ENCODE data around the gene LTO1.
"Not testable (repeated sequence)": the region's sequence is repeated elsewhere in the genome, so short reads cannot be mapped to it uniquely, and the experiment has no call there.

Gene LTO1

DNA sequence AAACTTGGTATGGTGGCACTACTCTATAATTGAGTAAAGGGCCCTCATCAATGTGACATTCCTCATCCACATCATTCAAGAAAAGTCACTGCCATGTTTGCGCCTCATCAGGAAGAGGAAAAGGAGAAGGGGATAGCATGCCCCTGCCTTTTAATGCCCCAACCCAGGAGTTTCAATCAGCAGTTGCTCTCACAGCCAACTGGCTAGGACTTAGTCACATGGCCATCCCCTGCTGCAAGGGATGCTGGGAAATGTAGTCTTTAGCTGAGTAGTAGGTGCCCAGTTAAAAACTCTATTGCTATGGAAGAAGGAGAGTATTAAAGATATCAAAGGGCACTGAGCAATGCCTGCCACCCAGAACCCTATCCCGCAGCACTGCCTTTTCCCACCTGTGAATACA is 45.1 kb downstream of the LTO1 start:
- no peak for DNase-seq

GRCh38 chr11:69627551-69627950 is 47.6 kb downstream of the LTO1 start:
- no peak for DNase-seq

DNA sequence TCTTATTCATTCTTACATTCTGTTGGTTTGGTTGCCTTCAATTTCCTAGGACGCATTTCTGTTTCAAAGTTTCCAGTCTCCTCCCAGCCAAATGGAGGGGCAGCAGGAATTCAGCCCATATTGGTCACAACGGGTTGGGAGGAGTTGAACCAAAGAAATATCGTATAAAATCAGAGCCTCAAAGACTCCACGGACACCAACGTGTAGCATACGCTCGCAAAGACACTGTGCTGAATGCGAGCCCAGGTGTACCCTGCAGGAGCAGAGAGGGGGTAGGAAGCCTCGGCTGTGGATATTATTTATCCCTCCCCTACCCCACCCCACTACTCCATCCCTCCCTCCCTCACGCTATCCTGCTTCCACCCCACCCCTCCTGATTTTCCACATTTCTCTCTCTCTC is 49.7 kb downstream of the LTO1 start:
- no peak for DNase-seq

DNA sequence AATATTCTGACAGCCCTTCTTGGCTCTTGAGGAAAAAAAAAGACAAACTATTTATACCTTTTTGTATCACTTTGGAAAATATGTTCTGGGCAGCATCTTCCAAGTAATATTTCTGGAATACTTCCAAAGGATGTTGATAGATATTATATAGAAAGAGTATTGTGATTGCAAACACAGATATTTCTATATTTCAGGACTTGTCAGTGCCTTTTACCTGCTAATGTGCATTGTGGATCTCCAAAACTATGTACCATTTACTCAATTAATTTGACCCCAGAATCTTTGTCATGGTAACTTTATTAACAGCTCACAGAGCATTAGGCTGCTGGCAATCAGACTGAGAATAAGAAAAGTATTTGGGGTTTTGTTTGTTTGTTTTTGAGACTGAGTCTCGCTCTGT is 50.9 kb downstream of the LTO1 start:
- no peak for DNase-seq

DNA sequence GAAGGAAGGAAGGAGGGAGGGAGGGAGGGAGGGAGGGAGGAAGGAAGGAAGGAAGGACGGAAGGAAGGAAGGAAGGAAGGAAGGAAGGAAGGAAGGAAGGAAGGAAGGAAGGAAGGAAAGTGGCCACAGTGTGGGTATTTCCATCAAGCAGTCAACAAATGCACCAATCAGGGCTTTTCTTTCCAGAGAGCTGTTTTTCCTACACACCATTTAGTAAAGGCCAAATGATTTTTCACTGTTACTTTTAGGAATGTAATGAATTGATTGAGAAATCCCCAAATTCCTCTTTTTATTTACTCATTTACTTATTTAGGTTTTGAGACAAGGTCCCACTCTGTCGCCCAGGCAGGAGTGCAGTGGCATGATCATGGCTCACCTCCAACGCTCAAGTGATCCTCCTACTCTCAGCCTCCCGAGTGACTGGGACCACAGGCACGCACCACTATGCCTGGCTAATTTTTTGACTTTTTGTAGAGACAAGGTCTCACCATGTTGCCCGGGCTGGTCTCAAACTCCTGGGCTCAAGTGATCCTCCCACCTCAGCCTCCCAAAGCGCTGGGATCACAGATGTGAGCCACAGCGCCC is 53.0 kb downstream of the LTO1 start:
- not testable (repeated sequence) for DNase-seq

- no peak for DNase-seq
Measured at GRCh38 chr11:69620683-69621290, 54.4 kb downstream of the LTO1 start.

GRCh38 chr11:69618237-69618636 is 56.9 kb downstream of the LTO1 start:
- no peak for DNase-seq

DNA sequence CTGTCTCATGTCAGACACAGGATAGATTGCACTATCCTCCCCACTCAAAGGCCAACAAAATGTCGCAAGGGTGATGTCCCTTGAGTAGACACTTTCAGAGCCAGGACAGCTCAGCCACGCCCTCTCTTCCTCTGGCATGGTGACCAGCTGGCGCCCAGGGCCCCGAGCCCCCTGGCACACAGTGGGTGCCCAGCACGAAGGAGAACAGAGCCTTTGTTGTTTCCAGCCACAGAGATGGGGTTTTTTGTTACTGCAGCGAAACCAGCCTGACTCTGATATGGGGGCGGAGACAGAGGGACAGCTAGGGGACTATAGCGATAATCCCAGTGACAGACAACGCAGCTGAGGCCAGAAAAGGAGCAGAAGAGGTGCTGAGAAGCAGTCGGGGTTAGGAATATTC is 57.5 kb downstream of the LTO1 start:
- DNase-seq = no peak

DNA sequence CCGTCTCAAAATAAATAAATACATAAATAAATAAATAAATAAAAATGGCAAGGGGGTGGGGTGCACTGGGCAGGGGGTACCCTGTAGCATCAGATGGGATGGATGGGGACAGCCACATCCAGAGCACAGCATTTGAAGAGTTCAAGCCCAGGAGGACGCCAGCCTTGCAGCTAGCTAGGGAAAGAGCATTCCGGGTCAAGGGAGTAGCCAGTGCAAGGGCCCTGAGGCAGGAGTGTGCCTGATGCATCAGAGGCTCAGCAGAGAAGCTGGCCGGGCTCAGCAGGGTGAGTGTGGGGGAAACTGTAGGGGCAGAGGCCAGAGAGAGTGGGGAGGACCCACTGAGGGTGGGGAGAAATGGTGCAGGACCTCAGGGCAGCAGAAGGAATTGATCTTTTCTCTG is 57.9 kb downstream of the LTO1 start:
- no peak for DNase-seq

Measured in NCI-H524 treated with DMSO at 0.1 percent for 48 hours (cell line).